Body of pancreas (tissue), 4 donors: ENCODE results near the gene CD247.

Experiments used
- POLR2A ChIP-seq, 3 donors: fragments of 450-650 bp; IDR thresholded peaks; one replicate each; pipeline ENCODE4 v1.6.1; 2016; ENCODE audit warnings: antibody characterized with exemption in 3 of 3, mild to moderate bottlenecking in 2 of 3
- TF ChIP-seq, protein P1 (sequence below), 7 experiments: fragments of 450-650 bp in 4 of 7; fragments of 200-600 bp in 3 of 7; sonication (generic) in 3 of 7; IDR thresholded peaks; one replicate each; pipeline ENCODE4 v1.5.1; 2016 to 2019; ENCODE audit warnings: antibody characterized with exemption in 7 of 7

DNA sequence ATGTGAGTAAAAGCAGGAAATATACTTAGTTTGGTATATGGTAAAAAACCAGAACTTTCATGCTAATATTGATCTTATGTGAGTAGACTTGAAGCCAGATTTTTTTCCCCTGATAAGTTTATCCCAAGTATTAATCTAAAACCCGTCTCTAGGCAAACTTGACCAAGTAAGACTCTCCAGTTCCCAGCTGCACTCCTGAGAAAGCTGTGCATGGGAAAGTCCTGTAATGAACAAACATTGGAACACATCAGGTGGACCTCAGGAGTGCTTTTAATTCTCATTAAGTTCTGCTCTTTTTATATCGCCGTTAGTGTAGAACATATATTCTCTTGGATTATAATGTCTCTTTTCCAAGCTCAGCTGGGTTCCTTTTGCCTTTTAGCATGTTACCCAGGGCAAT lies 105.0 kb downstream of the CD247 start:
- TF ChIP-seq, protein P1, sequence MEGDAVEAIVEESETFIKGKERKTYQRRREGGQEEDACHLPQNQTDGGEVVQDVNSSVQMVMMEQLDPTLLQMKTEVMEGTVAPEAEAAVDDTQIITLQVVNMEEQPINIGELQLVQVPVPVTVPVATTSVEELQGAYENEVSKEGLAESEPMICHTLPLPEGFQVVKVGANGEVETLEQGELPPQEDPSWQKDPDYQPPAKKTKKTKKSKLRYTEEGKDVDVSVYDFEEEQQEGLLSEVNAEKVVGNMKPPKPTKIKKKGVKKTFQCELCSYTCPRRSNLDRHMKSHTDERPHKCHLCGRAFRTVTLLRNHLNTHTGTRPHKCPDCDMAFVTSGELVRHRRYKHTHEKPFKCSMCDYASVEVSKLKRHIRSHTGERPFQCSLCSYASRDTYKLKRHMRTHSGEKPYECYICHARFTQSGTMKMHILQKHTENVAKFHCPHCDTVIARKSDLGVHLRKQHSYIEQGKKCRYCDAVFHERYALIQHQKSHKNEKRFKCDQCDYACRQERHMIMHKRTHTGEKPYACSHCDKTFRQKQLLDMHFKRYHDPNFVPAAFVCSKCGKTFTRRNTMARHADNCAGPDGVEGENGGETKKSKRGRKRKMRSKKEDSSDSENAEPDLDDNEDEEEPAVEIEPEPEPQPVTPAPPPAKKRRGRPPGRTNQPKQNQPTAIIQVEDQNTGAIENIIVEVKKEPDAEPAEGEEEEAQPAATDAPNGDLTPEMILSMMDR (IDR thresholded peaks at IDR 0.05) = no peak
- TF ChIP-seq POLR2A (IDR thresholded peaks at IDR 0.05) = no peak
